Measurements from ENCODE around the gene XPO6. TPM values are rescaled to one million over a fixed set of nuclear protein-coding genes. Genes with fewer than 3 reads are reported as not detected.

Gene XPO6
- total RNA-seq, 1 donor from 2014 or later = 82.9 TPM

DNA sequence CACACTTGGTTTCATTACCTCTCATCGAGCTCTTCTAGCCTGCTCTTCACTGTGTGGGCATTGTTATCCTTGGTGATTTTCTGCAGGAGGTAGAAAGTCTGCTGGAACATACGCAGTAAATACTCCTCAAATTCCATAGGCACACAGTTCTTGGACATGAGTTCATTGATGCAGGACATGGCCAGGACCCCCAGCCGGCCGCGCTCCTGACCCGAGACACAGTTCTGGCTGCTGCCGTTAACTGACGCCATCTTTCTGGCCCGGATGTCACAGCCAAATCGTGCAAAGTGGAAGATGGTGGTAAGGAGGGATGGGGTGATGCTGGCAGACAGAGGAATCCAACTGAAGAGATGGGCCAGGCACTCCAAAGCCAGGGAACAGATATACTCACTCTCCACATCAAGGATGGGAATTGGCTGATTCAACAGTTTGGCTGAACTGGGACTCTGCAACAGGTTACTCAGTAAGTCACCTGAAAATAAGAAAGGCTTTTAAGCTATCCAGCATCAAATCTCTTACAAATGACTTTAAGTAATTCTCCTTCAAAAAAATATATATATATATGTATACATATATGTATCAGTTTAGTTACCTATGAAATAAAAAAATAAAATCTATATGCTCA lies 55.6 kb downstream of the XPO6 start:
- no peak for DNase-seq (ENCODE audit: low spot score, unreplicated experiment)
- Mint-ChIP-seq H3K27me3 (no peaks in the 10 kb centered on the region), H3K36me3 (ENCODE audit: insufficient read depth) (peaks cover 11% of the 10 kb centered on the region), H3K9me3 (ENCODE audit: low read depth) (no peaks in the 10 kb centered on the region), H3K27ac (no peak overlapping the region), H3K4me3 (ENCODE audit: low read depth) (no peak overlapping the region), H3K4me1 (ENCODE audit: low read depth) (peaks cover 1% of the 10 kb centered on the region)
- TF ChIP-seq, protein P1, sequence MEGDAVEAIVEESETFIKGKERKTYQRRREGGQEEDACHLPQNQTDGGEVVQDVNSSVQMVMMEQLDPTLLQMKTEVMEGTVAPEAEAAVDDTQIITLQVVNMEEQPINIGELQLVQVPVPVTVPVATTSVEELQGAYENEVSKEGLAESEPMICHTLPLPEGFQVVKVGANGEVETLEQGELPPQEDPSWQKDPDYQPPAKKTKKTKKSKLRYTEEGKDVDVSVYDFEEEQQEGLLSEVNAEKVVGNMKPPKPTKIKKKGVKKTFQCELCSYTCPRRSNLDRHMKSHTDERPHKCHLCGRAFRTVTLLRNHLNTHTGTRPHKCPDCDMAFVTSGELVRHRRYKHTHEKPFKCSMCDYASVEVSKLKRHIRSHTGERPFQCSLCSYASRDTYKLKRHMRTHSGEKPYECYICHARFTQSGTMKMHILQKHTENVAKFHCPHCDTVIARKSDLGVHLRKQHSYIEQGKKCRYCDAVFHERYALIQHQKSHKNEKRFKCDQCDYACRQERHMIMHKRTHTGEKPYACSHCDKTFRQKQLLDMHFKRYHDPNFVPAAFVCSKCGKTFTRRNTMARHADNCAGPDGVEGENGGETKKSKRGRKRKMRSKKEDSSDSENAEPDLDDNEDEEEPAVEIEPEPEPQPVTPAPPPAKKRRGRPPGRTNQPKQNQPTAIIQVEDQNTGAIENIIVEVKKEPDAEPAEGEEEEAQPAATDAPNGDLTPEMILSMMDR (IDR thresholded peaks at IDR 0.05; ENCODE audit: unreplicated experiment) = no peak

DNA sequence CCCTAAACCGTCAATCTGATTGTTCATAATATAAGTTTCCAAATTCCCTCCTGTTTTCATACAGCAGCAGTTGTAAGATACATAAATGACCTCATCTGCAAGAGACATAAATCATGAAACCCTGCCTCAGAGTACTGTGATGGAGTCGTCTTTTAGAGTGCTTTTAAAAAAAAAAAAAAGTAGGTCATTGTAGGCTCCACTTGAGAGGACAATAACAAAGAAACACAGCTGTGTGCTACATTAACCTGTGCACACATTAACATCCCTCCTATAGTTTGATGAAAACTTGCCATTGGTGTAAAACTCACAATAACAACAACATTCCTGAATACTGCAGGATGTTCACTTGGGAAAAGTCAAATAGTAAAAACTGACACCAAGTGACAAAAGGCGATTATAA lies 56.5 kb downstream of the XPO6 start:
- peaks cover 15% of the 10 kb centered on the region for H3K36me3 Mint-ChIP-seq (ENCODE audit: insufficient read depth)
- no peak overlapping the region for H3K27ac Mint-ChIP-seq
- H3K9me3 Mint-ChIP-seq (ENCODE audit: low read depth) = no peaks in the 10 kb centered on the region
- peaks cover 1% of the 10 kb centered on the region for H3K4me1 Mint-ChIP-seq (ENCODE audit: low read depth)
- H3K4me3 Mint-ChIP-seq (ENCODE audit: low read depth) = no peak overlapping the region
- DNase-seq (ENCODE audit: low spot score, unreplicated experiment) = no peak
- H3K27me3 Mint-ChIP-seq = no peaks in the 10 kb centered on the region
- TF ChIP-seq, protein P1 (IDR thresholded peaks at IDR 0.05; ENCODE audit: unreplicated experiment) = no peak

DNA sequence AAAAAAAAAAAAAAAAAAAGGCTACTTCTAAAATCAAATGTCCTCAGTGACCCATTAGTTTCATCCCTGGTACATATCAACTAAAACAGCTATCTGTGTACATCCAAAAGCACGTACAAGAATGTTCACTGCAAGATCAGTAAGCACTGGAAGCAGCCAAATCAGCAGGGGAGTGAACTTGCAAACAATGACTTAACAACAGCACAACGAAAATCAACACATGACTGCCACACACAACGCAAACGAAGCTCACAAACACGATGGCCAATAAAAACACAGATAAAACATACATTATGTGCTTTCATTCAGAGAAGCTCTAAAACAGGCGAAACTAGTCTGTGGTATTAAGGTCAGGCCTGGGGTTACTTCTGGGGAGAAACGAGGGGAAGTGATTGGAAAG lies 60.6 kb downstream of the XPO6 start:
- DNase-seq (ENCODE audit: low spot score, unreplicated experiment) = no peak
- H3K4me3 Mint-ChIP-seq (ENCODE audit: low read depth) = no peak overlapping the region
- peaks cover 20% of the 10 kb centered on the region for H3K36me3 Mint-ChIP-seq (ENCODE audit: insufficient read depth)
- H3K4me1 Mint-ChIP-seq (ENCODE audit: low read depth) = no peaks in the 10 kb centered on the region
- H3K27me3 Mint-ChIP-seq = no peaks in the 10 kb centered on the region
- TF ChIP-seq, protein P1 (IDR thresholded peaks at IDR 0.05; ENCODE audit: unreplicated experiment) = no peak
- no peak overlapping the region for H3K27ac Mint-ChIP-seq
- no peaks in the 10 kb centered on the region for H3K9me3 Mint-ChIP-seq (ENCODE audit: low read depth)

DNA sequence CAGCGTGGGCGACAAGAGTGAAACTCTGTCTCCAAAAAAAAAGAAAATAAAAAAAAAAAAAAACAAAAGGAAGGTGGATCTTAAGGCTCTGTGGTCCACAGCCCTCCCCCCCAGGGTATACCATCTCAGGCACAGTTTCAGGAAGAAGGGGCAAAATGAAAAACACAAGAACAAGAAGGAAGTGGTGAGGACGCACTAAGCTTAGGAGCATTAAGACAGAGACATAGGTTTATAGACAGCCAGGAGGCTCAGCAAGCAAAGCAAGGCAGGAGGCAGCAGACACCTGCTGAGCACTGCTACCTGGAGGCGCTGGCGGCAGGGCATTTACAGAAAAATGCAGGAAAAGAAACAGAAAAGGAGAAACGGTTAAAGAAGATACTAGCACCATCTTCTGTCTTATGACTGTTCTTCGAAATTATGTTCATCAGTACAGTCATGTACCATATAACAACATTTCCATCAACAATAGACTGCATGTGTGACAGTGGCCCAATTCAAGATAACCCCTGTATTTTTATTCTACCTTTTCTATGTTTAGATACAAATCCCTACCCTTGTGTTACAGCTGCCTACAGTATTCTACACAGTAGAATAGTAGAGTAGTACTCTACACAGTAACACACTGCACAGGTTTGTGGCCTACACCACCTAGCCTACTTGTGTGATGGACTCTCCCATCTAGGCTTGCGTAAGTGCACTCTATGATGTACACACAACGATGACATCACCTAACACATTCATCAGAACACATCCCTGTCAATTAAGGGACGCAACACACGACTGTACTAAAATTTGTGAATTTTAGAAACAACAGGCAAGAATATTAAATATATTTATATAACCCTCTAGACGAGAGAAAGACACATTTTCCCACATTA lies 62.5 kb downstream of the XPO6 start:
- peaks cover 14% of the 10 kb centered on the region for H3K36me3 Mint-ChIP-seq (ENCODE audit: insufficient read depth)

DNA sequence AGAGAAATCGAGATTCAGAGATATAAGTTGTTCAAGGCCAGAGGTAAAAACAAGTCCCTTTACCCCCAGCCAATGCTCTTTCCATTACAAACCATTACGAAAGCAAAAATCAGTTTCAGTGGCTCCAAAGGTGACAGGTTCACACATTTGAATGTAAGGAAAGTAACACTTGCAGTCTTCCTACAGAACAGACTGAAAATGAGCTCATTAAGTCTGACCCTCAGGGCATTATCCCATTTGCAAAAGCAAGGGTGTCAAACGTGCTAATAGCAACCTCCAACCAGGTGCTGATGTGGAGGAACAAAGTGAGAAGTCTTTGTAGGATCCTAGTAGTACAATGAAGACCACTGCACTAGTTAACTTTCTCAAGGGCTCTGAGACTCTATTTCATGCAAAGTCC lies 65.2 kb downstream of the XPO6 start:
- Mint-ChIP-seq H3K27me3 (no peaks in the 10 kb centered on the region), H3K4me3 (ENCODE audit: low read depth) (no peak overlapping the region), H3K9me3 (ENCODE audit: low read depth) (no peaks in the 10 kb centered on the region), H3K4me1 (ENCODE audit: low read depth) (no peaks in the 10 kb centered on the region), H3K27ac (peak overlapping the region; percentile 14), H3K36me3 (ENCODE audit: insufficient read depth) (peaks cover 14% of the 10 kb centered on the region)
- DNase-seq (ENCODE audit: low spot score, unreplicated experiment) = no peak
- TF ChIP-seq, protein P1 (IDR thresholded peaks at IDR 0.05; ENCODE audit: unreplicated experiment) = no peak

More for the DNA sequence above, 62.5 kb downstream of the XPO6 start:
- TF ChIP-seq, protein P1 (IDR thresholded peaks at IDR 0.05; ENCODE audit: unreplicated experiment) = no peak
- Mint-ChIP-seq H3K9me3 (ENCODE audit: low read depth) (no peaks in the 10 kb centered on the region), H3K4me3 (ENCODE audit: low read depth) (no peak overlapping the region), H3K4me1 (ENCODE audit: low read depth) (no peaks in the 10 kb centered on the region), H3K27ac (no peak overlapping the region), H3K27me3 (no peaks in the 10 kb centered on the region)
- no peak for DNase-seq (ENCODE audit: low spot score, unreplicated experiment)
